H1 (cell line): Measurements from ENCODE around the gene ZCCHC17. TPM values are rescaled to one million over a fixed set of nuclear protein-coding genes. Genes with fewer than 3 reads are reported as not detected.

Experiments used
- CTCF ChIA-PET: fragments of 300-600 bp; sonication (Branson Sonifier 250); formaldehyde crosslinking; loops from one replicate; lab custom pipeline; 2021; ENCODE audit not compliant: partially characterized antibody; lab: Charles Lee
- POLR2A ChIA-PET: fragments of 300-600 bp; sonication (Branson Sonifier 250); formaldehyde crosslinking; loops from one replicate; lab custom pipeline; 2021; ENCODE audit warnings: inconsistent platforms; ENCODE audit not compliant: partially characterized antibody; lab: Charles Lee
- DNase-seq, 2 experiments: peaks; one replicate each; pipeline versions ENCODE4 v3.0.0 to v3.0.0-alpha.2; 2010 to 2022; ENCODE audit warnings: low spot score in 2 of 2, low read depth in 1 of 2, mixed read lengths in 1 of 2
- FAIRE-seq: peaks from 2 replicates; lab custom pipeline; 2011; peaks lifted over from hg19 to GRCh38; lab: Jason Lieb, UNC
- H2AFZ ChIP-seq: 2 replicates; pipeline ENCODE4 v1.8.1; 2012; ENCODE audit warnings: low read length, inconsistent platforms
- H2AK5ac ChIP-seq: 2 replicates; pipeline ENCODE4 v1.6.1; 2013; ENCODE audit warnings: low read depth, low read length
- H2BK120ac ChIP-seq: replicated peaks from 2 replicates; pipeline ENCODE3; 2013; ENCODE audit warnings: low read depth, low read length, inconsistent platforms
- H2BK12ac ChIP-seq: 2 replicates; pipeline ENCODE4 v1.6.1; 2013; ENCODE audit warnings: low read depth, low read length
- H2BK15ac ChIP-seq: 2 replicates; pipeline ENCODE4 v1.6.1; 2013; ENCODE audit warnings: low read length
- H2BK20ac ChIP-seq: 2 replicates; pipeline ENCODE4 v1.6.1; 2013; ENCODE audit warnings: low read length
- H2BK5ac ChIP-seq: 2 replicates; pipeline ENCODE4 v1.6.1; 2013; ENCODE audit warnings: low read depth, low read length
- H3K14ac ChIP-seq: 2 replicates; pipeline ENCODE4 v1.6.1; 2013; ENCODE audit warnings: inconsistent platforms; ENCODE audit not compliant: insufficient read length
- H3K18ac ChIP-seq: 2 replicates; pipeline ENCODE4 v1.6.1; 2013; ENCODE audit warnings: low read length; ENCODE audit errors: extremely low read depth
- H3K23ac ChIP-seq: 2 replicates; pipeline ENCODE4 v1.6.1; 2013; ENCODE audit warnings: inconsistent platforms; ENCODE audit not compliant: insufficient read length
- H3K23me2 ChIP-seq: 2 replicates; pipeline ENCODE4 v1.6.1; 2013; ENCODE audit warnings: low read depth, low read length
- H3K27ac ChIP-seq: 2 replicates; pipeline ENCODE4 v1.6.1; 2011; ENCODE audit warnings: low read depth, low read length, inconsistent platforms
- H3K27me3 ChIP-seq, 4 experiments: replicated peaks in 1 of 4; 1 replicate in 1 of 4; 2 replicates in 3 of 4; pipeline versions ENCODE4 v1.6.1 to v1.8.1; 2011 to 2013; ENCODE audit warnings: low read length in 3 of 4, mild to moderate bottlenecking in 3 of 4, inconsistent platforms in 2 of 4, mixed read lengths in 2 of 4, moderate library complexity in 1 of 4; ENCODE audit not compliant: control insufficient read depth in 3 of 4, insufficient read depth in 3 of 4; ENCODE audit errors: extremely low read depth in 1 of 4
- H3K36me3 ChIP-seq, 4 experiments: 2 replicates each; pipeline versions ENCODE4 v1.6.1 to v1.8.1; 2011 to 2013; ENCODE audit warnings: mild to moderate bottlenecking in 4 of 4, low read length in 3 of 4, moderate library complexity in 2 of 4, control low read depth in 1 of 4, inconsistent platforms in 1 of 4; ENCODE audit not compliant: insufficient read depth in 4 of 4, control insufficient read depth in 2 of 4
- H3K4ac ChIP-seq: replicated peaks from 2 replicates; pipeline ENCODE3; 2013; ENCODE audit warnings: low read length, low read depth, mixed read lengths, inconsistent platforms; ENCODE audit not compliant: insufficient read length
- H3K4me1 ChIP-seq, 4 experiments: replicated peaks in 1 of 4; 1 replicate in 1 of 4; 2 replicates in 3 of 4; pipeline versions ENCODE4 v1.6.1 to v1.8.1; 2011 to 2013; ENCODE audit warnings: low read length in 3 of 4, inconsistent platforms in 2 of 4, mixed read lengths in 1 of 4; ENCODE audit not compliant: insufficient read depth in 4 of 4, control insufficient read depth in 3 of 4
- H3K4me2 ChIP-seq, 2 experiments: 2 replicates each; pipeline versions ENCODE4 v1.6.1 to v1.8.1; 2011 to 2013; ENCODE audit warnings: low read depth in 2 of 2, low read length in 2 of 2, control low read depth in 1 of 2, inconsistent platforms in 1 of 2, mild to moderate bottlenecking in 1 of 2; ENCODE audit not compliant: insufficient read depth in 1 of 2
- H3K4me3 ChIP-seq, 4 experiments: fragments of 200-600, 300-600 bp in 1 of 4; sonication (generic), shearing (Covaris generic), sonication (Bioruptor Twin) in 1 of 4; 2 replicates each; pipeline versions ENCODE4 v1.5.1 to v1.8.1; 2011 to 2016; ENCODE audit warnings: low read length in 4 of 4, low read depth in 3 of 4, control low read depth in 2 of 4, inconsistent platforms in 2 of 4, mild to moderate bottlenecking in 2 of 4, mixed read lengths in 1 of 4, moderate library complexity in 1 of 4; ENCODE audit not compliant: insufficient read depth in 2 of 4; ENCODE audit errors: extremely low read depth in 1 of 4
- H3K56ac ChIP-seq: replicated peaks from 2 replicates; pipeline ENCODE3; 2013; ENCODE audit warnings: low read depth, mild to moderate bottlenecking, mixed read lengths, low read length, inconsistent platforms; ENCODE audit not compliant: insufficient read length
- H3K79me1 ChIP-seq: 2 replicates; pipeline ENCODE4 v1.6.1; 2013; ENCODE audit warnings: low read depth, low read length, control low read depth
- H3K79me2 ChIP-seq, 2 experiments: 2 replicates each; pipeline versions ENCODE4 v1.6.1 to v1.8.1; 2012 to 2013; ENCODE audit warnings: low read length in 2 of 2, mild to moderate bottlenecking in 2 of 2, inconsistent platforms in 1 of 2; ENCODE audit not compliant: insufficient read depth in 2 of 2, control insufficient read depth in 1 of 2
- H3K9ac ChIP-seq, 4 experiments: replicated peaks in 1 of 4; 1 replicate in 1 of 4; 2 replicates in 3 of 4; pipeline versions ENCODE4 v1.6.1 to v1.8.1; 2011 to 2013; ENCODE audit warnings: low read depth in 3 of 4, low read length in 3 of 4, control low read depth in 2 of 4, mild to moderate bottlenecking in 2 of 4, moderate library complexity in 2 of 4, inconsistent platforms in 1 of 4; ENCODE audit errors: extremely low read depth in 1 of 4
- H3K9me3 ChIP-seq, 2 experiments: 2 replicates each; pipeline versions ENCODE4 v1.6.1 to v1.8.1; 2012 to 2013; ENCODE audit warnings: mild to moderate bottlenecking in 2 of 2, moderate library complexity in 2 of 2, control low read depth in 1 of 2, inconsistent platforms in 1 of 2, low read depth in 1 of 2, low read length in 1 of 2, mixed read lengths in 1 of 2; ENCODE audit not compliant: insufficient read depth in 2 of 2
- H4K20me1 ChIP-seq, 2 experiments: replicated peaks in 1 of 2; 2 replicates each; pipeline versions ENCODE3 to v1.8.1; 2011 to 2013; ENCODE audit warnings: inconsistent platforms in 2 of 2, low read length in 2 of 2, mild to moderate bottlenecking in 1 of 2; ENCODE audit not compliant: insufficient read depth in 2 of 2, control insufficient read depth in 1 of 2
- H4K5ac ChIP-seq: 2 replicates; pipeline ENCODE4 v1.6.1; 2013; ENCODE audit warnings: low read length, low read depth, mixed read lengths, inconsistent platforms; ENCODE audit not compliant: insufficient read length
- H4K8ac ChIP-seq: 2 replicates; pipeline ENCODE4 v1.8.0; 2013; ENCODE audit warnings: mild to moderate bottlenecking, moderate library complexity, low read length, inconsistent platforms; ENCODE audit not compliant: insufficient read depth; ENCODE audit errors: extremely low read depth
- H4K91ac ChIP-seq: replicated peaks from 2 replicates; pipeline ENCODE3; 2013; ENCODE audit warnings: low read length, mixed read lengths, inconsistent platforms; ENCODE audit not compliant: insufficient read length
- WGBS, 2 experiments: shearing (Covaris generic) in 1 of 2; methylation state at CpG; one replicate each; pipeline versions ENCODE4 v1.1.6 to v1.1.7; 2013 to 2015; ENCODE audit warnings: low lambda C conversion rate in 2 of 2, mixed read lengths in 2 of 2, inconsistent platforms in 1 of 2, low coverage in 1 of 2, missing lambda C conversion rate in 1 of 2; ENCODE audit not compliant: insufficient replicate concordance in 2 of 2, insufficient coverage in 1 of 2, insufficient read length in 1 of 2; ENCODE audit errors: extremely low coverage in 1 of 2, missing lambda C conversion rate in 1 of 2; 5-methylcytosine and 5-hydroxymethylcytosine counted together
- polyA plus RNA-seq, 7 experiments: library from polyadenylated mRNA; depleted of rRNA in 3 of 7; stranded (reverse) in 5 of 7; unstranded in 2 of 7; fragments of >200 nt in 5 of 7; fragments of 200-250 nt in 2 of 7; gene quantifications; 1 replicate in 5 of 7; 2 replicates in 1 of 7; 4 replicates in 1 of 7; pipeline versions ENCODE4 v1.2.1 to v1.2.3, GENCODE V29; 2011 to 2013; ENCODE audit warnings: missing spikeins in 2 of 7, mixed read lengths in 2 of 7
- total RNA-seq: library from RNA; stranded (reverse); fragmentation: NEBNext Ultra II Directional; extraction: Animal tissue kit (Norgen Biotek cat#: 25700); gene quantifications from 2 replicates; pipeline ENCODE4 v1.2.1, GENCODE V29; 2021
- TF ChIP-seq, protein P1 (sequence below): IDR thresholded peaks from 2 replicates; pipeline ENCODE4 v1.6.1; 2012; ENCODE audit warnings: inconsistent platforms

ZCCHC17 gene
- total and polyA plus RNA-seq, 2 of the 8 experiments (the other 6 are each of a cell fraction or from before 2014, with no cell fraction given) = 51.6 to 59.3 TPM

DNA sequence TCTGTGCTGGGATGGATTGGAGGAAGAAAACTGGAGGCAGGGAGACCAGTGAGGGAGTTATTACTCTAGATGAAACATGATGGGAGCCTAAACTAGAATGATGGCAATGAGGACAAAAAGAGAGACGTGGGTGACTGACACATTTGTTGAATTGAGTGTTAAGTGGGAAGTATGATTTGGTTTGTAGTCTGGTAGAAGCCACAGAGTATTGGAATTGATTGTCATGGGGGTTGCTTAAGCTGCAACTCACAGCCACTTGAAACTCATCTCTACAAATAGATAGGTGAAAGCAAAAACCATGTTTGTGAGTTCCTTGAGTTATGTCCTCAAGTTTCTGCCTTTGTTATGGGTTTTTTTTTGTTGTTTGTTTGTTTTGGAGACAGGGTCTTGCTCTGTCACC, 47.7 kb downstream of the ZCCHC17 start:
- H2BK12ac ChIP-seq = no peak overlapping the region
- ChIA-PET POLR2A (interaction anchor here (0.6 to 1.9 kb wide), 3 partner anchors 24 to 63 kb away, joined by 3 to 6 read pairs (median 3); partner anchors contain the start of gene FABP3), CTCF (no interaction called here)
- H3K27ac ChIP-seq = no peak overlapping the region
- H3K4me3 ChIP-seq = no peak overlapping the region
- no peak overlapping the region for H3K14ac ChIP-seq
- no peak overlapping the region for H4K8ac ChIP-seq
- 0% methylated on average over 1 of the region's 1 CpG; no CpG with 5 or more reads in 1 of the 2 experiments for WGBS, 2 experiments
- no peak for DNase-seq
- H2BK5ac ChIP-seq = no peak overlapping the region
- peaks cover 0 to 24% (median 11%) of the 10 kb centered on the region in 4 experiments; a peak in 7 of 8 replicates for H3K36me3 ChIP-seq
- no peaks in the 10 kb centered on the region for H3K4me1 ChIP-seq
- no peaks in the 10 kb centered on the region for H4K20me1 ChIP-seq
- H3K23me2 ChIP-seq = no peaks in the 10 kb centered on the region; the same call in 1 of the 2 replicates
- H3K9ac ChIP-seq = no peak overlapping the region; a peak in 1 of 7 replicates
- H2BK15ac ChIP-seq = no peak overlapping the region
- H2BK20ac ChIP-seq = no peak overlapping the region
- H4K91ac ChIP-seq = no peak overlapping the region
- H3K27me3 ChIP-seq = no peaks in the 10 kb centered on the region
- FAIRE-seq = no peak
- no peaks in the 10 kb centered on the region for H3K79me2 ChIP-seq
- no peak overlapping the region for H3K18ac ChIP-seq
- no peaks in the 10 kb centered on the region for H3K9me3 ChIP-seq
- no peak overlapping the region for H3K4ac ChIP-seq
- H3K23ac ChIP-seq = no peak overlapping the region
- H4K5ac ChIP-seq = no peak overlapping the region
- H2AFZ ChIP-seq = no peak overlapping the region
- H2BK120ac ChIP-seq = no peak overlapping the region
- H2AK5ac ChIP-seq = no peak overlapping the region
- no peak overlapping the region for H3K4me2 ChIP-seq
- no peak overlapping the region for H3K56ac ChIP-seq
- H3K79me1 ChIP-seq = no peaks in the 10 kb centered on the region
- TF ChIP-seq, protein P1, sequence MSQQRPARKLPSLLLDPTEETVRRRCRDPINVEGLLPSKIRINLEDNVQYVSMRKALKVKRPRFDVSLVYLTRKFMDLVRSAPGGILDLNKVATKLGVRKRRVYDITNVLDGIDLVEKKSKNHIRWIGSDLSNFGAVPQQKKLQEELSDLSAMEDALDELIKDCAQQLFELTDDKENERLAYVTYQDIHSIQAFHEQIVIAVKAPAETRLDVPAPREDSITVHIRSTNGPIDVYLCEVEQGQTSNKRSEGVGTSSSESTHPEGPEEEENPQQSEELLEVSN = no peak
